Lung (tissue), 12 donors: Measurements from ENCODE around the gene NUP210. TPM values are rescaled to one million over a fixed set of nuclear protein-coding genes. Genes with fewer than 3 reads are reported as not detected.
A peak's percentile ranks its signal among the peaks of the same experiment; 100 is the strongest.

Experiments
- ATAC-seq: fragments of 200-7000 bp; cut with Tn5 transposase; one replicate; pipeline ENCODE4 v1.9.1; 2020; ENCODE audit warnings: moderate number of reproducible peaks; ENCODE audit not compliant: insufficient read depth, low FRiP score
- DNase-seq, 3 donors: peaks; one replicate each; pipeline ENCODE4 v3.0.0-alpha.2; 2013 to 2017
- H3K27ac ChIP-seq, 2 donors: one replicate each; pipeline ENCODE4 v1.5.1; 2013; ENCODE audit warnings: mild to moderate bottlenecking in 2 of 2, moderate library complexity in 2 of 2, control low read depth in 1 of 2, inconsistent platforms in 1 of 2, low read depth in 1 of 2, low read length in 1 of 2
- H3K27me3 ChIP-seq, 3 donors: one replicate each; pipeline ENCODE4 v1.5.1; 2013; ENCODE audit warnings: low read length in 2 of 3; ENCODE audit not compliant: control insufficient read depth in 3 of 3, insufficient read depth in 3 of 3
- H3K36me3 ChIP-seq, 4 donors: one replicate each; pipeline ENCODE4 v1.5.1; 2013; ENCODE audit warnings: low read length in 4 of 4, mild to moderate bottlenecking in 1 of 4, moderate library complexity in 1 of 4; ENCODE audit not compliant: control insufficient read depth in 4 of 4, insufficient read depth in 4 of 4
- H3K4me1 ChIP-seq, 5 donors: one replicate each; pipeline ENCODE4 v1.5.1; 2013; ENCODE audit warnings: low read length in 5 of 5, mild to moderate bottlenecking in 2 of 5, moderate library complexity in 1 of 5; ENCODE audit not compliant: control insufficient read depth in 5 of 5, insufficient read depth in 5 of 5
- H3K4me3 ChIP-seq: one replicate; pipeline ENCODE4 v1.5.1; 2013; ENCODE audit warnings: mild to moderate bottlenecking, control low read depth, moderate library complexity
- H3K9ac ChIP-seq, 2 donors: one replicate each; pipeline ENCODE4 v1.5.1; 2013; ENCODE audit warnings: low read length in 2 of 2, control low read depth in 1 of 2; ENCODE audit not compliant: insufficient read depth in 1 of 2
- H3K9me3 ChIP-seq, 4 donors: one replicate each; pipeline ENCODE4 v1.5.1; 2013; ENCODE audit warnings: low read length in 3 of 4, mild to moderate bottlenecking in 1 of 4, moderate library complexity in 1 of 4; ENCODE audit not compliant: control insufficient read depth in 4 of 4, insufficient read depth in 3 of 4
- WGBS, 2 donors: extraction: QIAGEN DNeasy Blood & Tissue Kit; methylation state at CpG; one replicate each; pipeline ENCODE4 v1.1.7; 2013; 5-methylcytosine and 5-hydroxymethylcytosine counted together
- polyA plus RNA-seq, 2 donors: library from polyadenylated mRNA; stranded (reverse); fragments of 200-250 nt; gene quantifications; one replicate each; pipeline ENCODE4 v1.2.1, GENCODE V29; 2013
- total RNA-seq, 2 donors: library from RNA; depleted of rRNA in 1 of 2; stranded (reverse); fragments of >200 nt in 1 of 2; gene quantifications; one replicate each; pipeline ENCODE4 v1.2.1, GENCODE V29; 2014 to 2021
- TF ChIP-seq, protein P1 (sequence below): IDR thresholded peaks from 2 replicates; pipeline ENCODE4 v1.5.1; 2012; ENCODE audit warnings: mild to moderate bottlenecking; ENCODE audit errors: control extremely low read depth, extremely low read depth
- donor health status: control.
- donor health status: control.
- donor health status: Bipolar disorder and iron deficiency.
- donor health status: healthy.
- donor health status: DM: yes; HTN: yes; CAD: no.

Gene NUP210
- total and polyA plus RNA-seq, 4 donors = 5.4 to 20.4 (median 10.5) TPM

DNA sequence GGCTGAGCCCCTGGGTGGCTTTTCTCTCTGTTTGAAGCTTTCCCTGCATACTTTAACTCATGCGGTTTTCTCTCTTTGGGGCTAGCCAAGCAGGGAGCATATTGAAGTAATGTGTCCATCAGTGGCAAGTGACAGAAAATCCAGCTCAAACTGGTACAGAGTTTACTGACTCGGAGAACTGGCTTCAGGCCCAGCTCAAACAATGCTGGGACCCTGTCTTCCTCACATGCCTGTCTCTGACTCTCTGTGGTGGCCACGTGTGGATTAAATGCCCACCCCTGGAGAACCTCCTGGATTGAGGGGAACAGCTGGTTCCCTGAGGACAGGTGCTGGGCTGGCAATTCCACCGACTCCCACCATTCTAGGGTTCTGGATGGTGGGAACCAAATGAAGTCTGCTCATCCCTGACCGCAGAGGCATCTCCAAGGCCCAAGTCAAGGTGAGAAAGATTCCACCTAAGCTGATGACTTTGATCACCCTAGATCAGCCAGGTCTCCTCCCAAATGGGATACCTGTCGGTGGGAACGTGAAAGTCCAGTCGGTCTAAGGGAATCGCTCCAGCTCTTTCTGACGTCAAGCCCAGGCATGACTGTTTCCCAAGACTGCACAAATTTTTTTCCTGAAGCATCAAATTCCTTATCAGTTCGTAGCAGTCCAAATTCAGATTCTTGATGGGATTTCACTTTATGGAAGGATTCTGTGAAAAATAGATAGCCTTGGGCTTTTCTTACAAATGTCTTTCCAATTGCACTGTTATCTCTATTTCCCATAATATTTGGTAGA lies 43.7 kb upstream of the NUP210 start:
- TF ChIP-seq, protein P1, sequence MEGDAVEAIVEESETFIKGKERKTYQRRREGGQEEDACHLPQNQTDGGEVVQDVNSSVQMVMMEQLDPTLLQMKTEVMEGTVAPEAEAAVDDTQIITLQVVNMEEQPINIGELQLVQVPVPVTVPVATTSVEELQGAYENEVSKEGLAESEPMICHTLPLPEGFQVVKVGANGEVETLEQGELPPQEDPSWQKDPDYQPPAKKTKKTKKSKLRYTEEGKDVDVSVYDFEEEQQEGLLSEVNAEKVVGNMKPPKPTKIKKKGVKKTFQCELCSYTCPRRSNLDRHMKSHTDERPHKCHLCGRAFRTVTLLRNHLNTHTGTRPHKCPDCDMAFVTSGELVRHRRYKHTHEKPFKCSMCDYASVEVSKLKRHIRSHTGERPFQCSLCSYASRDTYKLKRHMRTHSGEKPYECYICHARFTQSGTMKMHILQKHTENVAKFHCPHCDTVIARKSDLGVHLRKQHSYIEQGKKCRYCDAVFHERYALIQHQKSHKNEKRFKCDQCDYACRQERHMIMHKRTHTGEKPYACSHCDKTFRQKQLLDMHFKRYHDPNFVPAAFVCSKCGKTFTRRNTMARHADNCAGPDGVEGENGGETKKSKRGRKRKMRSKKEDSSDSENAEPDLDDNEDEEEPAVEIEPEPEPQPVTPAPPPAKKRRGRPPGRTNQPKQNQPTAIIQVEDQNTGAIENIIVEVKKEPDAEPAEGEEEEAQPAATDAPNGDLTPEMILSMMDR = no peak
- no peak for ATAC-seq
- Histone ChIP-seq H3K9ac (no peak overlapping the region), H3K4me3 (no peak overlapping the region), H3K4me1 (peaks cover 0 to 3% (median 0%) of the 10 kb centered on the region in 5 donors), H3K27ac (no peak overlapping the region), H3K27me3 (no peaks in the 10 kb centered on the region), H3K9me3 (no peaks in the 10 kb centered on the region), H3K36me3 (no peaks in the 10 kb centered on the region)
- DNase-seq = peak in 2 of 3 donors; percentile 33 to 56
- WGBS, 2 donors = 78 to 85% methylated on average over 11 of the region's 11 CpGs

DNA sequence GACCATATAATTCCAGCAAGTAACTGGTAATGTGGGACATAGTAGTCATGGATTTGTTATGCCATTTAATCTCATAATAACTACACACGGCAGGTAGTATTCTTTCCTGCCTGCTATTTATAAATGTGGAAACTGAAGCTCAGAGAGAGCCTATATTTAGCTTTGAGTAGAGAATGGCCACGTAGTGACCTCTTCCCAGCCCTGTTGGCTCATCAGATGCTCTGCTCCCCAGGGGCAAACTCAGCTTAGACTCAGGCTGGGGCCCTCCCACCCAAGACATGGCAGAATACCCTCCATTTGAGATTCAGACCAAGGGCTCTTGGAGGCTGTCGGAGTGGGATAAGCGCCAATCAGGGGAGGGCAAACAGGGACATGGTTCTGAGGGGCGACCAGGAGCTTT lies 42.7 kb upstream of the NUP210 start:
- WGBS, 2 donors = 61 to 82% methylated on average over 5 of the region's 5 CpGs
- no peak overlapping the region for H3K27ac ChIP-seq
- TF ChIP-seq, protein P1 = no peak

DNA sequence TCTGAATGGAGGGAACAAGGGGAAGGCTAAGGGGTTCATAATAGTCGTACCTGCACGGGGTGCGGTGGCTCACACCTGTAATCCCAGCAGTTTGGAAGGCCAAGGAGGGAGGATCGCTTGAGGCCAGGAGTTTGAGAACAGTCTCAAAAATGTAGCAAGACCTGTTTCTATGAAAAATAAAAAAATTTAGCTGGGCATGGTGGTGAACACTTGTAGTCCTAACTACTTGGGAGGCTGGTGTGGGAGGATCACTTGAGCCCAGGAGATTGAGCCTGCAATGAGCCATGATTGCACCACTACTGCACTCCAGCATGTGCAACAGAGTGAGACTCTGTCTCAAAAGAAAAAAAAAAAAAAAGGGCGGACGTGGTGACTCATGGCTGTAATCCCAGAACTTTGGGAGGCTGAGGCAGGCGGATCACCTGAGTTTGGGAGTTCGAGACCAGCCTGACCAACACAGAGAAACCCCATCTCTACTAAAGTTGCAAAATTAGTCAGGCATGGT lies 42.1 kb upstream of the NUP210 start:
- Histone ChIP-seq H3K4me1 (peaks cover 0 to 3% (median 0%) of the 10 kb centered on the region in 5 donors), H3K4me3 (no peak overlapping the region), H3K36me3 (no peaks in the 10 kb centered on the region), H3K9ac (no peak overlapping the region), H3K27ac (no peak overlapping the region), H3K9me3 (no peaks in the 10 kb centered on the region), H3K27me3 (no peaks in the 10 kb centered on the region)
- WGBS, 2 donors = 80 to 94% methylated on average over 8 of the region's 8 CpGs
- TF ChIP-seq, protein P1 = no peak
- DNase-seq (no peak), ATAC-seq (no peak)

More for the DNA sequence above, 42.7 kb upstream of the NUP210 start:
- no peaks in the 10 kb centered on the region for H3K36me3 ChIP-seq
- ATAC-seq (no peak), DNase-seq (no peak)
- no peaks in the 10 kb centered on the region for H3K27me3 ChIP-seq
- H3K9ac ChIP-seq = no peak overlapping the region
- H3K4me1 ChIP-seq = peaks cover 0 to 3% (median 0%) of the 10 kb centered on the region in 5 donors
- H3K9me3 ChIP-seq = no peaks in the 10 kb centered on the region
- no peak overlapping the region for H3K4me3 ChIP-seq
